Measurements from ENCODE around the gene CEP70. TPM values are rescaled to one million over a fixed set of nuclear protein-coding genes. Genes with fewer than 3 reads are reported as not detected.
A peak's percentile ranks its signal among the peaks of the same experiment; 100 is the strongest.

The CEP70 gene
- total and polyA plus RNA-seq, 2 of the 13 experiments (the other 11 are each of a cell fraction or from before 2014, with no cell fraction given) = 4.0 to 22.3 TPM

- TF ChIP-seq ZNF17 (CRISPR knock-in tag; IDR thresholded peaks at IDR 0.05) (no peak), MLXIP (CRISPR knock-in tag; IDR thresholded peaks at IDR 0.05; ENCODE audit: borderline replicate concordance) (no peak), RFXANK (CRISPR knock-in tag; IDR thresholded peaks at IDR 0.05) (0 out of 2 replicates have a peak, but pooled peaks have one; percentile 35), EP300 (IDR thresholded peaks at IDR 0.05; ENCODE audit: low read depth in 2 of 2, low read length in 2 of 2) (0 out of 4 replicates have a peak, but pooled peaks of 1 of the 2 experiments have one; percentile 58), EP300 (CRISPR knock-in tag; IDR thresholded peaks at IDR 0.05; ENCODE audit: borderline replicate concordance) (no peak), ARNTL (CRISPR knock-in tag; IDR thresholded peaks at IDR 0.05) (peak; percentile 53; the same call in 1 of the 2 replicates), ZNF564 (CRISPR knock-in tag; IDR thresholded peaks at IDR 0.05) (peak; percentile 48; the same call in 1 of the 2 replicates), SMARCE1 (IDR thresholded peaks at IDR 0.05; ENCODE audit: borderline replicate concordance) (no peak), YY1 (IDR thresholded peaks at IDR 0.05; ENCODE audit: insufficient read depth, insufficient replicate concordance, low read depth, low read length) (peak; percentile 25), NFYB (CRISPR knock-in tag; IDR thresholded peaks at IDR 0.05) (peak; percentile 89), ZNF12 (CRISPR knock-in tag; IDR thresholded peaks at IDR 0.05) (no peak), ZNF883 (CRISPR knock-in tag; IDR thresholded peaks at IDR 0.05; ENCODE audit: not compliant biosample characterization) (no peak), SAFB2 (CRISPR knock-in tag; IDR thresholded peaks at IDR 0.05; ENCODE audit: borderline replicate concordance, low read depth) (no peak), FOXA1 (IDR thresholded peaks at IDR 0.05) (no peak), FOXA1 (CRISPR knock-in tag; IDR thresholded peaks at IDR 0.05) (peak; percentile 73), SRY (CRISPR knock-in tag; IDR thresholded peaks at IDR 0.05) (no peak), HBP1 (CRISPR knock-in tag; IDR thresholded peaks at IDR 0.05; ENCODE audit: low read depth) (0 out of 2 replicates have a peak, but pooled peaks have one; percentile 59)
- TF ChIP-seq, protein P1, sequence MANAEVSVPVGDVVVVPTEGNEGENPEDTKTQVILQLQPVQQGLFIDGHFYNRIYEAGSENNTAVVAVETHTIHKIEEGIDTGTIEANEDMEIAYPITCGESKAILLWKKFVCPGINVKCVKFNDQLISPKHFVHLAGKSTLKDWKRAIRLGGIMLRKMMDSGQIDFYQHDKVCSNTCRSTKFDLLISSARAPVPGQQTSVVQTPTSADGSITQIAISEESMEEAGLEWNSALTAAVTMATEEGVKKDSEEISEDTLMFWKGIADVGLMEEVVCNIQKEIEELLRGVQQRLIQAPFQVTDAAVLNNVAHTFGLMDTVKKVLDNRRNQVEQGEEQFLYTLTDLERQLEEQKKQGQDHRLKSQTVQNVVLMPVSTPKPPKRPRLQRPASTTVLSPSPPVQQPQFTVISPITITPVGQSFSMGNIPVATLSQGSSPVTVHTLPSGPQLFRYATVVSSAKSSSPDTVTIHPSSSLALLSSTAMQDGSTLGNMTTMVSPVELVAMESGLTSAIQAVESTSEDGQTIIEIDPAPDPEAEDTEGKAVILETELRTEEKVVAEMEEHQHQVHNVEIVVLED (CRISPR knock-in tag; IDR thresholded peaks at IDR 0.05; ENCODE audit: borderline replicate concordance) = peak; percentile 60; the same call in 1 of the 2 replicates
- TF ChIP-seq, protein P2, sequence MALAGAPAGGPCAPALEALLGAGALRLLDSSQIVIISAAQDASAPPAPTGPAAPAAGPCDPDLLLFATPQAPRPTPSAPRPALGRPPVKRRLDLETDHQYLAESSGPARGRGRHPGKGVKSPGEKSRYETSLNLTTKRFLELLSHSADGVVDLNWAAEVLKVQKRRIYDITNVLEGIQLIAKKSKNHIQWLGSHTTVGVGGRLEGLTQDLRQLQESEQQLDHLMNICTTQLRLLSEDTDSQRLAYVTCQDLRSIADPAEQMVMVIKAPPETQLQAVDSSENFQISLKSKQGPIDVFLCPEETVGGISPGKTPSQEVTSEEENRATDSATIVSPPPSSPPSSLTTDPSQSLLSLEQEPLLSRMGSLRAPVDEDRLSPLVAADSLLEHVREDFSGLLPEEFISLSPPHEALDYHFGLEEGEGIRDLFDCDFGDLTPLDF (CRISPR knock-in tag; IDR thresholded peaks at IDR 0.05) = no peak
These were observed at the start of gene CEP70 (continued) for GRCh38 chr3:138594150-138594934.
